GM23338 (cell line): ENCODE data around the gene DNAJC12. TPM values are rescaled to one million over a fixed set of nuclear protein-coding genes. Genes with fewer than 3 reads are reported as not detected.

Source experiments
- ATAC-seq: fragments of 200-7000 bp; cut with Tn5 transposase; 3 replicates; pipeline ENCODE4 v1.9.1; 2020
- DNase-seq: peaks from one replicate; pipeline ENCODE4 v3.0.0-alpha.2; 2015; ENCODE audit warnings: low spot score
- H2AFZ ChIP-seq: fragments of 200-600 bp; sonication (generic); 2 replicates; pipeline ENCODE4 v1.8.0; 2016; ENCODE audit warnings: antibody characterized with exemption, mild to moderate bottlenecking, moderate library complexity
- H3F3A ChIP-seq: fragments of 200-600 bp; sonication (generic); replicated peaks from 2 replicates; pipeline ENCODE4 v1.8.0; 2017; ENCODE audit warnings: antibody characterized with exemption, mixed run types, low read depth
- H3K27ac ChIP-seq: fragments of 200-600 bp; sonication (generic); 2 replicates; pipeline ENCODE4 v1.6.1; 2016; ENCODE audit warnings: low read depth
- H3K27me3 ChIP-seq: fragments of 200-600 bp; sonication (generic); 2 replicates; pipeline ENCODE4 v1.8.0; 2016; ENCODE audit warnings: mild to moderate bottlenecking, mixed run types, moderate library complexity; ENCODE audit not compliant: insufficient read depth
- H3K36me3 ChIP-seq: fragments of 200-600 bp; sonication (generic); 2 replicates; pipeline ENCODE4 v1.8.0; 2016; ENCODE audit warnings: mild to moderate bottlenecking; ENCODE audit not compliant: insufficient read depth
- H3K4me1 ChIP-seq: fragments of 200-600 bp; sonication (generic); 2 replicates; pipeline ENCODE4 v1.8.0; 2016; ENCODE audit warnings: mild to moderate bottlenecking, moderate library complexity; ENCODE audit not compliant: insufficient read depth
- H3K4me2 ChIP-seq: fragments of 200-600 bp; sonication (generic); 2 replicates; pipeline ENCODE4 v1.7.1; 2017; ENCODE audit warnings: mixed run types
- H3K4me3 ChIP-seq: fragments of 200-600 bp; sonication (generic); 2 replicates; pipeline ENCODE4 v1.6.1; 2016; ENCODE audit warnings: mixed run types
- H3K79me2 ChIP-seq: fragments of 200-600 bp; sonication (generic); replicated peaks from 2 replicates; pipeline ENCODE4 v1.8.0; 2017; ENCODE audit warnings: mild to moderate bottlenecking; ENCODE audit not compliant: insufficient read depth
- H3K9me2 ChIP-seq: fragments of 200-600 bp; sonication (generic); 2 replicates; pipeline ENCODE4 v1.8.0; 2017; ENCODE audit not compliant: insufficient read depth
- H4K20me1 ChIP-seq: fragments of 200-600 bp; sonication (generic); replicated peaks from 2 replicates; pipeline ENCODE4 v1.8.0; 2017; ENCODE audit warnings: mild to moderate bottlenecking; ENCODE audit not compliant: insufficient read depth
- H3K27ac Mint-ChIP-seq: 2 replicates; pipeline ENCODE4 v1.8.0; 2020; ENCODE audit warnings: inconsistent platforms, mild to moderate bottlenecking, moderate library complexity, mixed read lengths
- H3K27me3 Mint-ChIP-seq: 3 replicates; pipeline ENCODE4 v1.8.0; 2022; ENCODE audit warnings: low read depth, mild to moderate bottlenecking, moderate library complexity, mixed read lengths, inconsistent platforms; ENCODE audit not compliant: insufficient read depth, poor library complexity
- H3K36me3 Mint-ChIP-seq: 3 replicates; pipeline ENCODE4 v1.8.0; 2021; ENCODE audit warnings: low read depth, mild to moderate bottlenecking, inconsistent platforms, moderate library complexity, mixed read lengths
- H3K4me1 Mint-ChIP-seq: 3 replicates; pipeline ENCODE4 v1.8.0; 2020; ENCODE audit warnings: mild to moderate bottlenecking, inconsistent platforms, mixed read lengths
- H3K4me3 Mint-ChIP-seq: 3 replicates; pipeline ENCODE4 v1.8.0; 2021; ENCODE audit warnings: moderate library complexity, mild to moderate bottlenecking, inconsistent platforms, mixed read lengths
- H3K9me3 Mint-ChIP-seq: 3 replicates; pipeline ENCODE4 v1.8.0; 2020; ENCODE audit warnings: moderate library complexity, mild to moderate bottlenecking, inconsistent platforms, mixed read lengths
- CREB1 ChIP-seq: fragments of 250-450 bp; sonication (Bioruptor Pico); IDR thresholded peaks from 2 replicates; pipeline ENCODE4 v1.5.0; 2020; ENCODE audit warnings: low read depth, mild to moderate bottlenecking, moderate library complexity
- EZH2 ChIP-seq: fragments of 200-600 bp; sonication (generic); IDR thresholded peaks from one replicate; pipeline ENCODE4 v1.8.0; 2017; ENCODE audit warnings: antibody characterized with exemption, mild to moderate bottlenecking, low read depth; ENCODE audit not compliant: unreplicated experiment
- EZH2phosphoT487 ChIP-seq: fragments of 200-600 bp; sonication (generic); IDR thresholded peaks from one replicate; pipeline ENCODE4 v1.8.1; 2018; ENCODE audit warnings: antibody characterized with exemption; ENCODE audit not compliant: unreplicated experiment
- JUNB ChIP-seq: IDR thresholded peaks from one replicate; pipeline ENCODE4 v1.6.1; 2016; ENCODE audit warnings: antibody characterized with exemption; ENCODE audit not compliant: unreplicated experiment
- NANOG ChIP-seq: IDR thresholded peaks from 2 replicates; pipeline ENCODE4 v1.6.1; 2016; ENCODE audit warnings: antibody characterized with exemption, borderline replicate concordance
- POLR2AphosphoS5 ChIP-seq: IDR thresholded peaks from 2 replicates; pipeline ENCODE4 v1.6.1; 2016; ENCODE audit warnings: antibody characterized with exemption, low read depth
- STAT1 ChIP-seq: IDR thresholded peaks from one replicate; pipeline ENCODE4 v1.6.1; 2016; ENCODE audit warnings: antibody characterized with exemption; ENCODE audit not compliant: unreplicated experiment
- ZNF114 ChIP-seq: fragments of 250-450 bp; sonication (Bioruptor Pico); IDR thresholded peaks from 2 replicates; pipeline ENCODE4 v1.5.0; 2020; ENCODE audit warnings: mild to moderate bottlenecking, moderate library complexity
- ZNF331 ChIP-seq: fragments of 250-450 bp; sonication (Bioruptor Pico); IDR thresholded peaks from 2 replicates; pipeline ENCODE4 v1.5.0; 2020; ENCODE audit warnings: low read depth, mild to moderate bottlenecking, moderate library complexity
- polyA plus RNA-seq: library from polyadenylated mRNA; unstranded; fragments of >200 nt; fragmentation: Nextera tagmentation; extraction: Ambion mirVana; gene quantifications from 2 replicates; pipeline ENCODE4 v1.2.1, GENCODE V29; 2016
- total RNA-seq: library from RNA; depleted of rRNA; stranded (reverse); fragments of >200 nt; shearing (Covaris generic); gene quantifications from 2 replicates; pipeline ENCODE4 v1.2.3, GENCODE V29; 2014
- TF ChIP-seq, protein P1 (sequence below): fragments of 250-450 bp; sonication (Bioruptor Pico); IDR thresholded peaks from 2 replicates; pipeline ENCODE4 v1.5.0; 2020; ENCODE audit warnings: mild to moderate bottlenecking, moderate library complexity
- TF ChIP-seq, protein P2 (sequence below): IDR thresholded peaks from one replicate; pipeline ENCODE4 v1.6.1; 2018; ENCODE audit warnings: antibody characterized with exemption; ENCODE audit not compliant: unreplicated experiment
- TF ChIP-seq, protein P3 (sequence below), 2 experiments: fragments of 200-600 bp in 1 of 2; sonication (generic) in 1 of 2; conservative IDR thresholded peaks; 2 replicates each; pipeline versions ENCODE4 v1.5.1 to v1.6.1; 2016 to 2017; ENCODE audit warnings: antibody characterized with exemption in 2 of 2, low read depth in 2 of 2, mild to moderate bottlenecking in 2 of 2, moderate library complexity in 1 of 2
- TF ChIP-seq, protein P4 (sequence below): IDR thresholded peaks from 2 replicates; pipeline ENCODE4 v1.6.1; 2016; ENCODE audit warnings: antibody characterized with exemption

The DNAJC12 gene
- total and polyA plus RNA-seq, 2 experiments from 2014 or later = 2.2 to 4.5 TPM

DNA sequence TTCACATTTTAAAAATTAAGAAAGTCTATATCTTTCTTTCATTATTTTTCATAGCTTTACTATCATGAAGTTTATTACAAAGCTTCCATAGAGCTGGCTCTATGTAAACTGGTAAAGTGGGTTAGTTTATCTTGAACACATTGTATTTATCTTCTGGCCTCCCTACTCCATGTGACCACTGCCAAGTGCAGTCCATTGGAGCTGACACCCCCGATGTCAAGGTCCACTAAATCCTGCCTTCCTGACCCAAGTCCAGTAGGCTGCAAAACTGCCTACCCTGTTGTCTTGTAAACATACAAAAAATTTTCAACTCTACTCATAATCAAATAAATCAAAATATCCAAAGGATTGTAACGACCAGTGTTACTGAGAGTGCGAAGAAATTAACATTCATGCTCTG lies 10.2 kb downstream of the DNAJC12 start:
- H3K79me2 ChIP-seq = no peaks in the 10 kb centered on the region
- no peaks in the 10 kb centered on the region for H4K20me1 ChIP-seq
- Mint-ChIP-seq H3K27ac (no peak overlapping the region), H3K36me3 (no peaks in the 10 kb centered on the region), H3K4me3 (no peak overlapping the region), H3K9me3 (no peaks in the 10 kb centered on the region), H3K27me3 (peaks cover 1% of the 10 kb centered on the region), H3K4me1 (peaks cover 4% of the 10 kb centered on the region)
- no peak overlapping the region for H2AFZ ChIP-seq
- DNase-seq (no peak), ATAC-seq (no peak)
- H3K4me1 ChIP-seq = no peaks in the 10 kb centered on the region
- no peaks in the 10 kb centered on the region for H3K27me3 ChIP-seq
- H3K4me3 ChIP-seq = no peak overlapping the region
- H3F3A ChIP-seq = no peaks in the 10 kb centered on the region
- H3K4me2 ChIP-seq = no peak overlapping the region
- TF ChIP-seq JUNB = no peak
- no peak for TF ChIP-seq EZH2phosphoT487
- TF ChIP-seq, protein P1, sequence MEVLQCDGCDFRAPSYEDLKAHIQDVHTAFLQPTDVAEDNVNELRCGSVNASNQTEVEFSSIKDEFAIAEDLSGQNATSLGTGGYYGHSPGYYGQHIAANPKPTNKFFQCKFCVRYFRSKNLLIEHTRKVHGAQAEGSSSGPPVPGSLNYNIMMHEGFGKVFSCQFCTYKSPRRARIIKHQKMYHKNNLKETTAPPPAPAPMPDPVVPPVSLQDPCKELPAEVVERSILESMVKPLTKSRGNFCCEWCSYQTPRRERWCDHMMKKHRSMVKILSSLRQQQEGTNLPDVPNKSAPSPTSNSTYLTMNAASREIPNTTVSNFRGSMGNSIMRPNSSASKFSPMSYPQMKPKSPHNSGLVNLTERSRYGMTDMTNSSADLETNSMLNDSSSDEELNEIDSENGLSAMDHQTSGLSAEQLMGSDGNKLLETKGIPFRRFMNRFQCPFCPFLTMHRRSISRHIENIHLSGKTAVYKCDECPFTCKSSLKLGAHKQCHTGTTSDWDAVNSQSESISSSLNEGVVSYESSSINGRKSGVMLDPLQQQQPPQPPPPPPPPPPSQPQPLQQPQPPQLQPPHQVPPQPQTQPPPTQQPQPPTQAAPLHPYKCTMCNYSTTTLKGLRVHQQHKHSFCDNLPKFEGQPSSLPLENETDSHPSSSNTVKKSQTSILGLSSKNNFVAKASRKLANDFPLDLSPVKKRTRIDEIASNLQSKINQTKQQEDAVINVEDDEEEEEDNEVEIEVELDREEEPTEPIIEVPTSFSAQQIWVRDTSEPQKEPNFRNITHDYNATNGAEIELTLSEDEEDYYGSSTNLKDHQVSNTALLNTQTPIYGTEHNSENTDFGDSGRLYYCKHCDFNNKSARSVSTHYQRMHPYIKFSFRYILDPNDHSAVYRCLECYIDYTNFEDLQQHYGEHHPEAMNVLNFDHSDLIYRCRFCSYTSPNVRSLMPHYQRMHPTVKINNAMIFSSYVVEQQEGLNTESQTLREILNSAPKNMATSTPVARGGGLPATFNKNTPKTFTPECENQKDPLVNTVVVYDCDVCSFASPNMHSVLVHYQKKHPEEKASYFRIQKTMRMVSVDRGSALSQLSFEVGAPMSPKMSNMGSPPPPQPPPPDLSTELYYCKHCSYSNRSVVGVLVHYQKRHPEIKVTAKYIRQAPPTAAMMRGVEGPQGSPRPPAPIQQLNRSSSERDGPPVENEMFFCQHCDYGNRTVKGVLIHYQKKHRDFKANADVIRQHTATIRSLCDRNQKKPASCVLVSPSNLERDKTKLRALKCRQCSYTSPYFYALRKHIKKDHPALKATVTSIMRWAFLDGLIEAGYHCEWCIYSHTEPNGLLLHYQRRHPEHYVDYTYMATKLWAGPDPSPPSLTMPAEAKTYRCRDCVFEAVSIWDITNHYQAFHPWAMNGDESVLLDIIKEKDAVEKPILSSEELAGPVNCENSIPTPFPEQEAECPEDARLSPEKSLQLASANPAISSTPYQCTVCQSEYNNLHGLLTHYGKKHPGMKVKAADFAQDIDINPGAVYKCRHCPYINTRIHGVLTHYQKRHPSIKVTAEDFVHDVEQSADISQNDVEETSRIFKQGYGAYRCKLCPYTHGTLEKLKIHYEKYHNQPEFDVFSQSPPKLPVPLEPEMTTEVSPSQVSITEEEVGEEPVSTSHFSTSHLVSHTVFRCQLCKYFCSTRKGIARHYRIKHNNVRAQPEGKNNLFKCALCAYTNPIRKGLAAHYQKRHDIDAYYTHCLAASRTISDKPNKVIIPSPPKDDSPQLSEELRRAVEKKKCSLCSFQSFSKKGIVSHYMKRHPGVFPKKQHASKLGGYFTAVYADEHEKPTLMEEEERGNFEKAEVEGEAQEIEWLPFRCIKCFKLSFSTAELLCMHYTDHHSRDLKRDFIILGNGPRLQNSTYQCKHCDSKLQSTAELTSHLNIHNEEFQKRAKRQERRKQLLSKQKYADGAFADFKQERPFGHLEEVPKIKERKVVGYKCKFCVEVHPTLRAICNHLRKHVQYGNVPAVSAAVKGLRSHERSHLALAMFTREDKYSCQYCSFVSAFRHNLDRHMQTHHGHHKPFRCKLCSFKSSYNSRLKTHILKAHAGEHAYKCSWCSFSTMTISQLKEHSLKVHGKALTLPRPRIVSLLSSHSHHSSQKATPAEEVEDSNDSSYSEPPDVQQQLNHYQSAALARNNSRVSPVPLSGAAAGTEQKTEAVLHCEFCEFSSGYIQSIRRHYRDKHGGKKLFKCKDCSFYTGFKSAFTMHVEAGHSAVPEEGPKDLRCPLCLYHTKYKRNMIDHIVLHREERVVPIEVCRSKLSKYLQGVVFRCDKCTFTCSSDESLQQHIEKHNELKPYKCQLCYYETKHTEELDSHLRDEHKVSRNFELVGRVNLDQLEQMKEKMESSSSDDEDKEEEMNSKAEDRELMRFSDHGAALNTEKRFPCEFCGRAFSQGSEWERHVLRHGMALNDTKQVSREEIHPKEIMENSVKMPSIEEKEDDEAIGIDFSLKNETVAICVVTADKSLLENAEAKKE = no peak
- TF ChIP-seq NANOG = no peak
- no peak for TF ChIP-seq CREB1 (CRISPR knock-in tag)
- TF ChIP-seq EZH2 = no peak
- no peak for TF ChIP-seq POLR2AphosphoS5
- TF ChIP-seq, protein P2, sequence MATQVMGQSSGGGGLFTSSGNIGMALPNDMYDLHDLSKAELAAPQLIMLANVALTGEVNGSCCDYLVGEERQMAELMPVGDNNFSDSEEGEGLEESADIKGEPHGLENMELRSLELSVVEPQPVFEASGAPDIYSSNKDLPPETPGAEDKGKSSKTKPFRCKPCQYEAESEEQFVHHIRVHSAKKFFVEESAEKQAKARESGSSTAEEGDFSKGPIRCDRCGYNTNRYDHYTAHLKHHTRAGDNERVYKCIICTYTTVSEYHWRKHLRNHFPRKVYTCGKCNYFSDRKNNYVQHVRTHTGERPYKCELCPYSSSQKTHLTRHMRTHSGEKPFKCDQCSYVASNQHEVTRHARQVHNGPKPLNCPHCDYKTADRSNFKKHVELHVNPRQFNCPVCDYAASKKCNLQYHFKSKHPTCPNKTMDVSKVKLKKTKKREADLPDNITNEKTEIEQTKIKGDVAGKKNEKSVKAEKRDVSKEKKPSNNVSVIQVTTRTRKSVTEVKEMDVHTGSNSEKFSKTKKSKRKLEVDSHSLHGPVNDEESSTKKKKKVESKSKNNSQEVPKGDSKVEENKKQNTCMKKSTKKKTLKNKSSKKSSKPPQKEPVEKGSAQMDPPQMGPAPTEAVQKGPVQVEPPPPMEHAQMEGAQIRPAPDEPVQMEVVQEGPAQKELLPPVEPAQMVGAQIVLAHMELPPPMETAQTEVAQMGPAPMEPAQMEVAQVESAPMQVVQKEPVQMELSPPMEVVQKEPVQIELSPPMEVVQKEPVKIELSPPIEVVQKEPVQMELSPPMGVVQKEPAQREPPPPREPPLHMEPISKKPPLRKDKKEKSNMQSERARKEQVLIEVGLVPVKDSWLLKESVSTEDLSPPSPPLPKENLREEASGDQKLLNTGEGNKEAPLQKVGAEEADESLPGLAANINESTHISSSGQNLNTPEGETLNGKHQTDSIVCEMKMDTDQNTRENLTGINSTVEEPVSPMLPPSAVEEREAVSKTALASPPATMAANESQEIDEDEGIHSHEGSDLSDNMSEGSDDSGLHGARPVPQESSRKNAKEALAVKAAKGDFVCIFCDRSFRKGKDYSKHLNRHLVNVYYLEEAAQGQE = no peak
- no peak for TF ChIP-seq ZNF114 (CRISPR knock-in tag)
- TF ChIP-seq, protein P3, sequence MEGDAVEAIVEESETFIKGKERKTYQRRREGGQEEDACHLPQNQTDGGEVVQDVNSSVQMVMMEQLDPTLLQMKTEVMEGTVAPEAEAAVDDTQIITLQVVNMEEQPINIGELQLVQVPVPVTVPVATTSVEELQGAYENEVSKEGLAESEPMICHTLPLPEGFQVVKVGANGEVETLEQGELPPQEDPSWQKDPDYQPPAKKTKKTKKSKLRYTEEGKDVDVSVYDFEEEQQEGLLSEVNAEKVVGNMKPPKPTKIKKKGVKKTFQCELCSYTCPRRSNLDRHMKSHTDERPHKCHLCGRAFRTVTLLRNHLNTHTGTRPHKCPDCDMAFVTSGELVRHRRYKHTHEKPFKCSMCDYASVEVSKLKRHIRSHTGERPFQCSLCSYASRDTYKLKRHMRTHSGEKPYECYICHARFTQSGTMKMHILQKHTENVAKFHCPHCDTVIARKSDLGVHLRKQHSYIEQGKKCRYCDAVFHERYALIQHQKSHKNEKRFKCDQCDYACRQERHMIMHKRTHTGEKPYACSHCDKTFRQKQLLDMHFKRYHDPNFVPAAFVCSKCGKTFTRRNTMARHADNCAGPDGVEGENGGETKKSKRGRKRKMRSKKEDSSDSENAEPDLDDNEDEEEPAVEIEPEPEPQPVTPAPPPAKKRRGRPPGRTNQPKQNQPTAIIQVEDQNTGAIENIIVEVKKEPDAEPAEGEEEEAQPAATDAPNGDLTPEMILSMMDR (conservative IDR thresholded peaks at IDR 0.05; ENCODE audit: low read depth in 2 of 2) = no peak
- TF ChIP-seq, protein P4, sequence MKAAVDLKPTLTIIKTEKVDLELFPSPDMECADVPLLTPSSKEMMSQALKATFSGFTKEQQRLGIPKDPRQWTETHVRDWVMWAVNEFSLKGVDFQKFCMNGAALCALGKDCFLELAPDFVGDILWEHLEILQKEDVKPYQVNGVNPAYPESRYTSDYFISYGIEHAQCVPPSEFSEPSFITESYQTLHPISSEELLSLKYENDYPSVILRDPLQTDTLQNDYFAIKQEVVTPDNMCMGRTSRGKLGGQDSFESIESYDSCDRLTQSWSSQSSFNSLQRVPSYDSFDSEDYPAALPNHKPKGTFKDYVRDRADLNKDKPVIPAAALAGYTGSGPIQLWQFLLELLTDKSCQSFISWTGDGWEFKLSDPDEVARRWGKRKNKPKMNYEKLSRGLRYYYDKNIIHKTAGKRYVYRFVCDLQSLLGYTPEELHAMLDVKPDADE = no peak
- no peak for TF ChIP-seq ZNF331 (CRISPR knock-in tag)
- TF ChIP-seq STAT1 = no peak
- no peak overlapping the region for H3K27ac ChIP-seq
- H3K36me3 ChIP-seq = no peaks in the 10 kb centered on the region
- no peaks in the 10 kb centered on the region for H3K9me2 ChIP-seq
